ENCODE measurements around the gene RANBP17.

The RANBP17 gene

GRCh38 chr5:171092194-171092593, 230.4 kb downstream of the RANBP17 start:
- no peak for DNase-seq (ENCODE audit: low spot score)

DNA sequence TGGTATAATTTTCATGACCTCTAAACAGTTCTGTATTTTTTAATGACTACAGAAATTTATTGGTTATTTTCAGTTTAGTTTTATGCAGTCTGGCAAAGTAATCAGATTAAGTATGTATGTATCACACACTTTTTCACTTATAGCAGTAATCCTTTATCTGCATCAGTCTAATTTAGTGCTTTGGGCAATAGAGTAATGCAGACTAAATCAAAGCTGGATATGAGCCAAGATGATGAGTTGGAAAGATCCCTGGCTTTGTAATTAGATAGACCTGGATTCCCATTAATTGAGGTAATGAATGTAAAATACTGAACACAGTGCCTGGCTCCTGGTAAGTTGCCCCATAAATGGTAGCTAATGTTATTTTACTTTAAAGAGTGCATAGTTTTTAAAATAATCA, 231.8 kb downstream of the RANBP17 start:
- DNase-seq (ENCODE audit: low spot score), result no peak

DNA sequence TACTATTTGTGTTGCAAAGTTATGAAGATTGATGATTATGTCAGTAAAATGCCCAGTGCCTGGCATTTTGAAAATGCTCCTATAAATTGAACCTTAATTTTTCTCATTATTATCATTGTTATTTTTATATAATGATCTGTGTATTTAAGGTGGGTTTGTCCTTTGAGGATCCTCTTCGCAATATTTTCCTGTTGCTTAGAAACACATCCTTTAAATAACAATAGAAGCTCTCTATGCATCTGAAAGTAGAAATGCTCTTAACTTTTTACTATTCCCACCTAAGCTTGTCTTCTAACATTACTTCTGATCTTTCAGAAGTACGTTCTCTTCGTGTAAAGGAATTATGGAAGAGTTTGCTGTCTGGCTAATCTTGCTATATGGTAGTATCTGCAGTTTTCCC, 232.5 kb downstream of the RANBP17 start:
- DNase-seq (ENCODE audit: low spot score), result no peak

- no peak for DNase-seq (ENCODE audit: low spot score)
Measured at GRCh38 chr5:171102877-171103610, 241.2 kb downstream of the RANBP17 start.

DNA sequence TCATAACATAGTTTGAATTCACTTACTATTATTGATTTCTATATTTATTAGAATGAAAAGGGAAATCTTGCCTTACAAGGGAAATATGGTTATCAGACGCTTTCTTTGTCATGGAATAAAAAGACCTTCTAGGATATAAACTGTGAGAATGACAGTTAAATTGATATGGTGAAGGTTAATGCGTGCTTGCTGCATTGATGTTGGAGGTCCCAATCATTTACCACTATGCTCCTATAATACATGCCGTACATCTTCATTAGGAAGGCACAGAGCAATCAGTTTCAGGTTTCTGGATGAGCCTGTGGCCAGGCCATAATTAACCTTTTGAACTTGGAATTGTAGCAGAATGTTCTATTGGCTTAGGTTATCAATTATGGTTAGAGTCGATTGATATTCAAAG, 245.9 kb downstream of the RANBP17 start:
- no peak for DNase-seq (ENCODE audit: low spot score)

DNA sequence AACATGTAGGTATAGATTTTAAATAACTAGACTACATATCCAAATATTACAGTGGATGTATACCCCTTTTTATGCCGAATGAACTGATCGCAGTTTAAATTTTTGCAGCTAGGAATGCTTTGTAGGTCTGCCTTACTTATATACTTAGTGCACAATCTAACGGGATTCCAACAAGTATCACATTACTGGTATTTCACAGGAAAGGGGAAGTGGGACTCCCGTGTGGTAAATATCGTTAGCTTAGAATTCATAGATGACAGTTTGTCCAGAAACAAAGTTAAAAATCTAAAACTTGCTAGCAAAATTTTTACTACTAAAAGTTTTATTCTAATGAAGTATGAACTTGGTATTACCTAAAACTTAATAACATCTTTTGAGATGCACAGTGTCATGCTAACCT, 253.7 kb downstream of the RANBP17 start:
- DNase-seq (ENCODE audit: low spot score), result no peak

- DNase-seq (ENCODE audit: low spot score), result no peak
Measured at GRCh38 chr5:171116719-171117118, 254.9 kb downstream of the RANBP17 start.

GRCh38 chr5:171120986-171121622, 259.3 kb downstream of the RANBP17 start:
- no peak for DNase-seq (ENCODE audit: low spot score)

DNA sequence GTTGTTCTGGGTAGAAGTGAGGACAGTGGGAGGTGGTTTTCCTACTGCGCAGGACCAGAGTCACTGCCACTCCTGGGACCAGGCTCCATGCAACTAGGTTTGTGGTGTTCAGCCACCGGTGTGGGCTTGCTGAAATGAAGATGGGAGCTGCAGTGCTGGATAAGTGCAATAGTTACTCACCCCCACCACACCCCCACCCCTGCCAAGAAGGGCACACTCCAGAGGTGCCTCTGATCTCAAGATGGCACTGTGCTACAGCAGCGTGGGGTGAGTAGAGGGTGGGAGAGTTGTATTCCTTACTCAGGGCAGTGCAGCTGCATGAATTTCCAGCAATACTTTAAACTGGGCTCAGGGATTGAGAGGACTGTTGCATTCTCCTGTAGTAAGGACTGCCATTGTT, 259.8 kb downstream of the RANBP17 start:
- DNase-seq (ENCODE audit: low spot score), result no peak

DNA sequence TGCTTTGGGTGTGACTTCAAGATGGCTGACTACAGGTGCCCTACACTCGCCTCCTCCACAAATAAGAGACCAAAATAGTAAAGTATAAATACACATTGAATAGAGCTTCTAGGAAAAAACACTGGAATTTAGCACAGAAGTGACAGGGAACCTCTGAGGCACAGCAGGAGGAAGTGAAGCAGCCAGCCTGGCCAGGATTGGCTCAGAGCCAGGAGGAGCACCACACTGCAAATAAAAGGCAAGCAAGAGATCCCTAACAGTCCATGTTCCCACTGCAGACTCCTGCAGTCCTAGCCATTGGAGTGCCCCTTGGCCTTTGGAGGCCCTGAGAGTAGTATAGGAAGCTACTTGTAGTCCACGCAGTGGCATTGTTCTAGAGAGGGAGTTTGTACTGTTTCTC, 260.6 kb downstream of the RANBP17 start:
- DNase-seq (ENCODE audit: low spot score), result no peak

DNA sequence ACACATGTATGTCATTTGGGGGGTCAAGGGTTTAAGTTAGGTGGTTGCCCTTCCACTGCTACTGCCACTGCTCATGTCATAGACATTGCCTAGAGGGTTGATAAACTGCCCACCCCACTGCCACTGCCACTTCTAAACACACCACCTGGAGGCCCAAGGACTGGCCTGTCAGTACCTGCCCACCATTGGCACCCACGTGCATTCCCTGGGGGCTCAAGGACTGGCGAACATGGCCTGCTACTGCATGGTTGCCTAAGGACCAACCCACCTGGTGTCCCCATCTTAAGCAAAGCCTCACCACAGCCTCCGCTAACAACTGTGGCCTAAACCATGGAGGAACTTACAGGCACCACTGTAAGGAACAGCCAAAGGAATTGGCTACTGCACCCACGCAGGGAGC, 261.6 kb downstream of the RANBP17 start:
- DNase-seq (ENCODE audit: low spot score), result no peak

- DNase-seq (ENCODE audit: low spot score), result no peak
Measured at GRCh38 chr5:171127314-171127713, 265.5 kb downstream of the RANBP17 start.

DNA sequence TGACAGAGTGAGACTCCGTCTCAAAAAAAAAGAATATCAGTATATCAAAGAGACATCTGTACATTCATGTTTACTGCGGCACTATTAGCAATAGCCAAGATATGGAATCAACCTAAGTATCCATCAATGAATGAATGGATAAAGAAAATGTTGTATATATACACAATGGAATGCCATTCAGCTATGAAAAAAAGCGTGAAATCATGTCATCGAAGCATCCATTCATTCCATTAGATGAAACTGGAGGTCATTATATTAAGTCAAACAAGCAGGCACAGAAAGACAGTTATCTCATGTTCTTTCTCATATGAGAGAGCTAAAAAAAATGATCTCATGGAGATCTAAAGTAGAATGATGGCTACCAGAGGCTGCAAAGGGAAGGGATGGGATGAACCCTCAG, 266.3 kb downstream of the RANBP17 start:
- DNase-seq (ENCODE audit: low spot score), result no peak

DNA sequence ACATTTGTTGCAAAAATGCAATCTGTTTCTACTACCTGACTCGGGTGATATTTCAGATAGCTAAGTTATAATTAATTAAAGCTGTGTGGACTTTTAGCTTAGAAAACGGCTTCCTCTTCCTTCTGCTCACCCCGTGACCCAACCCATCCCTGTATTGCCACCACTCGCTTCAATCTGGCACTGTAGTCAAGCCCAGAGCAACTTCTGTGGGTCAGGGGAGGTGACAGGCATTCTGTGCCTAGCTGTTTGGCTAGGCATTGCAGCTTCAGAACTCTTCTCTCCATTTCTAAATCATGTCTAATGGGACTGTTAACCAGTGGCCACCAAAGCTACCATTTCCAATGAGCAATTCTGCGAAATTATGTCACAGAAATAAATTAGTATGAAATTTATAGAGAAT, 267.5 kb downstream of the RANBP17 start:
- no peak for DNase-seq (ENCODE audit: low spot score)

DNA sequence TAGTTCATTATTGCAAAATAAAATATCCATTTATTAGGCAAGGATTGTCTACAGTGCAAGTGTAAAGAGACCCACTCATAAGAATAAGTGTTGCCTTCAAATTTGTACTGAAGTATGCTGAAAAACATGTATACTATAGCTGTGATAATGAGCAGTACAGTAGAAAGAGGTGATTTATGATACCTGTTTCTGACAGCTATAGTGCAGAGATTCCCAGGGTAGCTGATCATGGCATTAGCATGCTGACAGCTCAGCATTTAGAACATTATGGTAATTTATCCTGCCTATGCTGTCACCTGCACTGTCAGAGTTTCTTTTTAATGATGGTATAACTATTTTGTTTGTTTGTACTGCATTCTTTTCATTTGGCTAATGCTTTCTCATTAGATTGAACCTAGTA, 269.7 kb downstream of the RANBP17 start:
- DNase-seq (ENCODE audit: low spot score), result no peak

GRCh38 chr5:171137768-171138525, 276.1 kb downstream of the RANBP17 start:
- no peak for DNase-seq (ENCODE audit: low spot score)

GRCh38 chr5:171139227-171139626, 277.4 kb downstream of the RANBP17 start:
- DNase-seq (ENCODE audit: low spot score), result no peak

DNA sequence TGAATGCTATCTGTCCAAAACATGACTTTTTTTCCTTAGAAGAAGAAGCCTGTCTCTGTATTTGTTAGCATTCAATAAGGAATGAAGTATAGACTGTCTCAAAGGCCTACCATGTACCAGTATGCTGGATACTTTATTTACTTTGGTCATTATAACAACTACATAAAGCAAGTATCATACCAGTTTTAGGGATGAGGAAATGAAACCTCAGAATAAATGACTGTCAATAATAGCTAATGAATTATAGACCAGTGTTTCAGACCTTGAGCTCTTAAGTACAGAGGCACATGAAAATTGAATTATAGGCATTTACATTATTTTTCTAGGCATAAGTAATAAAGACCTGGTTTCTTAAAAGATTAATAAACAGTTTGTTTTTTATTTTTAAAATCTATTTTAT, 280.8 kb downstream of the RANBP17 start:
- DNase-seq (ENCODE audit: low spot score), result no peak

DNA sequence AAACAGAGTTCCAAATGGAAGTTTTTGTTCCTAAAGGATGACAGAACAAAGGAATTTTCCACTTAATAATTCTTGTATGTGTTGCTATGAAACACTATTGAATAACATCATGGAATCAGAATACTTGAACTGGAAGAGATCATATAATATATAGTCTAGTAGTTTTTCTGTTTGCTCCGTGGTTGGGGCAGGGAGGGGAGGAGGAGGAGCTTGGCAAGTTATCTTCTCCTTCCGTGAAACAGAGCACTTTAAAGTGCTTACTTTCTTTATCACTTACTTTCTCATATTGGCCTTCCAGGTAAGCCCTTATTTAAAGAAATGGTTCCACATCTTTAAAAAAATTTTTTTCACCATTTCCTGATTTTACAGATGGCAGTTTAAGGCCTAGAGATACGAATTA, 281.4 kb downstream of the RANBP17 start:
- no peak for DNase-seq (ENCODE audit: low spot score)

DNA sequence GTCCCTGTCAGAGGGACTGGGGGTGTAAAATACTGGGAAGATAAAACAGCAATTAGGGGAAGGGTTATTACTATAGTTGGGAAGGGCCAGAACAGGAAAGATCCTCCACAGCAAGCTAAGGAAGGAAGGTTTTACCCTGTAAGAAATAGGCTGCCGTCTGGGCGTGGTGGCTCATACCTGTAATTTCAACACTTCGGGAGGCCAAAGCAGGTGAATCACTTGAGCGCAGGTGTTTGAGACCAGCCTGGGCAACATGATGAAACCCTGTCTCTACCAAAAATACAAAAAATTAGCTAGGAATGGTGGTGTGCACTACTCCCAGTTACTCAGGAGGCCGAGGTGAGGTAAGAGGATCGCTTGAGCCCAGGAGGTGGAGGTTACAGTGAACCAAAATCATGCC, 282.1 kb downstream of the RANBP17 start:
- DNase-seq (ENCODE audit: low spot score), result no peak

DNA sequence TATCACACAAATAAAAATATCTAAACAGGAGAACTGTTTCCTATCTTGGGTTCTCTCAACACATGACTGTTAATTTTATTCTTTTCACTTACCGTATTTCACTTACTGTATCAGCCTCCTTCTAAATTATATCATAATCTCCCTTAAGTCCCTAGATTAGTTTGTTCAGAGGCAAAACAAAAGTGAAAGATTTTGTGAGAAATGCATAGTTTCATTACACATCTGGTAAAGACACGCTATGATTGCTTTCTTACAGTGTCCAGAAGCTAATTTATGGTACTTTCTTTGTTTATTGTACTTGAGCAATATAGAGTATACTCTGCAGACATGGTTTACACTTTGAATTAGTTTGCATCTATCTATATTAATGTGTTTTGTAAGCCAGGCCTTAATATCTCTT, 287.5 kb downstream of the RANBP17 start:
- DNase-seq (ENCODE audit: low spot score), result no peak

DNA sequence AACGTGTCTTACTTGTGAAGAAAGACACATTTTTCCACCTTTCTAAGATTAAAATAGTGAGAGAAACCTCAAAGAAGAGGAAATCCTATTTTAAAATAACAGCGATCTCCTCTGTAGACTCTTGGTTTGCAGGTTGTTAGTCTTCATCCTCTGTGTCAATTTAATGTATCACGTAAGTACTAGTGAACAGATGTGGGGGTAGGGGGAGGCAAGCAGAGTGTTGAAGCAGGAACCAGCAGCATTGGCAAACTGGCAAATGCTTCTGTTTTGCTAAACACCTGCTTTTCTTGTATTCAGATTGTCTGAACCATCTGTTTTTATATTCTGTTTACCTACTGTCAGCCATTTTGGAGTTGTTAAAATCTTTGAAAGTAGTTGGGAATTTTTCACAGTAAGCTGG, 288.0 kb downstream of the RANBP17 start:
- no peak for DNase-seq (ENCODE audit: low spot score)

GRCh38 chr5:171152382-171152781, 290.6 kb downstream of the RANBP17 start:
- DNase-seq (ENCODE audit: low spot score), result no peak

Data from globus pallidus (tissue), 1 donor.